Measurements from ENCODE around the gene MRPL32.
"Not testable (repeated sequence)": the region's sequence is repeated elsewhere in the genome, so short reads cannot be mapped to it uniquely, and the experiment has no call there.

The MRPL32 gene

GRCh38 chr7:42931834-42932651, at the start of gene MRPL32, which contains the start of gene PSMA2:
Gene MRPL32 (plus strand): TSS chr7:42932376. CDS start chr7:42932387, 11 bp downstream.
Gene PSMA2 (minus strand): TSS chr7:42932174. CDS start chr7:42932158, 16 bp downstream.
- peak; percentile 97 to 99 for DNase-seq

- no peak for DNase-seq
Observed at GRCh38 chr7:42883950-42884349, 48.2 kb upstream of the MRPL32 start.

DNA sequence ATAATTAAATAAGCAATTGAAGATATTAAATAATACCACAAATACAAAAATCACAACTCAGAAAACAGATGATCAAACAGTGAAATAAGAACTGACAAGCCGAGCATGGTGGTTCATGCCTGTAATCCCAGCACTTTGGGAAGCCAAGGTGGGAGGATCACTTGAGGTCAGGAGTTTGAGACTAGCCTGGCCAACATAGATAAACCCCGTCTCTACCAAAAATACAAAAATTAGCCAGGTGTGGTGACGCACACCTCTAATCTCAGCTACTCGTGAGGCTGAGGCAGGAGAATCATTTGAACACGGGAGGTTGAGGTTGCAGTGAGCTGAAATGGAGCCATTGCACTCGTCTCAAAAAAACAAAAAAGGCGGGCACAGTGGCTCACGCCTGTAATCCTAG, 47.0 kb upstream of the MRPL32 start:
- DNase-seq: not testable (repeated sequence)

- no peak for DNase-seq
Observed at GRCh38 chr7:42886129-42886528, 46.0 kb upstream of the MRPL32 start.

DNA sequence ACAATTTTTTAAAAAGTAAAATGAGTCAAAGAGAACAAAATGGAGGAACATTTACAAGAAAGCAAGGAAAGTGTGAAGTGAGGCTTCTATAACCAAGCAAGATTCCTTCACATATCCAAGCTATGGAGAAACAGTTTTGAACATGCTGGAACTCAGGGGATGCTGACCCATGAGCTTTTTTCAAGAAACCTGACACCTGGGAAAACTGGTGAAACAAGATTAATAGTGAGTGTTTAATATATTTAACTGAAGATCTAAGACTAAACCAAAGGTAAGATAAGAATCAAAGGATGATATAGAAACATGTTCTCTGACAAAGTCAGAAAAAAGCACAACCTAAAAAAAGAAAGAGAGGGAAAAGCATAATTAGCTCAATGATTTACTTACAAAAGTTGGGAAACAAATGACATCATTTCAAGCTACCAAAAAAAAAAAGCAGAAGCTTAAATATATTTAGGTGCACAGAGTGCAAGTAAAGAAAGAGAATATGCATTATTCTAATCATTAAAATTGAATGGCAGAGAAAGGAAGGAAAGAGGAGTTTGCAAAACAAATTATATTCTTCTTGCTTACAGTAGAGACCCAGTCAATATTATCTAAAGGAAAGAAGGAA, 45.2 kb upstream of the MRPL32 start:
- DNase-seq: no peak

- no peak for DNase-seq
Observed at GRCh38 chr7:42893346-42894240, 38.6 kb upstream of the MRPL32 start.

DNA sequence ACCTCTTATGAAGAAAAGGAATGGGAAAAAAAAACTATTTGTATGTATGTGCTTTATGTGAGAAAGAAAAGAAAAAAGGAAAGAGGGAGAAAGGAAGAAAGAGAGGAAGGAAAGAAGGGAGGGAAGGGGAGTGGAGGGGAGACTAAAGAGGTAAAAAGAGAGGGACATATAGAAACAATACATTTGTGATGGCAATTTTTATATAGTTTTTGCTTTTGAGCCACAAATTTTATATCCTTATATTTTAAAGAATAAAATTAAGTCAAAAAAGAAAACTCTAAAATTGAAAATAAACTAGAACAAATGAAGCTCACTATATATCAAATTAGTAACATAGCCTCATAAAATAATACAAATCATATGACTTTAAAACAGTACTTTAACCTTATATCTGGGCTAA, 31.3 kb upstream of the MRPL32 start:
- no peak for DNase-seq

GRCh38 chr7:42902331-42902730, 29.8 kb upstream of the MRPL32 start:
- DNase-seq: no peak

DNA sequence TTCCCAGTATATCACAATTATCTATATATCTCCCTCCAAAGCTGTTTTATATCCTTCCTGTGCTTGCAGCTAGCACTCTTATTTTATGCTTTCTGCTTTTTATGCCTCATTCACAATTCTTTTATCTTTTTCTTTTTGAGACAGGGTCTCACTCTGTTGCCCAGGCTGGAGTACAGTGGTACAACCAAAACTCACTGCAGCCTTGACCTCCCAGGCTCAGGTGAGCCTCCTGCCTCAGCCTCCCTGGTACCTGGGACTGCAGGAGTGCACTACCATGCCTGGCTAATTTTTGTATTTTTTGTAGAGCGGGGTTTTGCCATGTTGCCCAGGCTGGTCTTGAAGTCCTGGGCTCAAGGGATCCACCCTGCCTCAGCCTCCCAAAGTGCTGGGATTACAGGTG, 26.0 kb upstream of the MRPL32 start:
- DNase-seq: no peak

GRCh38 chr7:42907316-42907715, 24.9 kb upstream of the MRPL32 start:
- no peak for DNase-seq

DNA sequence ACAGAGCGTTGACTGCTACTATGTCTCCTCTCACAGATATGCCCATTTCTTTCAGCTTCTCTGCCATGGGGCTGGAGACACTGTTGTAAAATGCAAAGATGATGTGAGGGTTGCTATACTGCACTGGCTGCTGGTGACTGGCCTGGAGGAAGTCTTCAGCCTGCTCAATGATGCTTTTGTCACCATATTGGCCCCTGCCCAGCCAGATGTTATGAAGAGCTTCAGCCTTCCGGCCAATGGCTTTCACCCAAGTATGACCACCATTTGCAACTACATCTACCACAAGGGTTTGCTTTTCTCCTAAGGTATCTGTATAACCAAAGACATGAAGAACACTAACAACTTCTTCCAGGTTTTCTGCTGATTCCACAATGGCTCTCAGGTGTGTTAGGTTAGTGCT, 21.9 kb upstream of the MRPL32 start:
- no peak for DNase-seq

GRCh38 chr7:42911454-42912447, 20.4 kb upstream of the MRPL32 start, which contains the start of gene C7orf25:
Gene C7orf25 (minus strand): TSS chr7:42912070. CDS start chr7:42910900, 1,170 bp downstream.
- DNase-seq: peak; percentile 79 to 87

- no peak for DNase-seq
Observed at GRCh38 chr7:42913591-42913990, 18.6 kb upstream of the MRPL32 start.

DNA sequence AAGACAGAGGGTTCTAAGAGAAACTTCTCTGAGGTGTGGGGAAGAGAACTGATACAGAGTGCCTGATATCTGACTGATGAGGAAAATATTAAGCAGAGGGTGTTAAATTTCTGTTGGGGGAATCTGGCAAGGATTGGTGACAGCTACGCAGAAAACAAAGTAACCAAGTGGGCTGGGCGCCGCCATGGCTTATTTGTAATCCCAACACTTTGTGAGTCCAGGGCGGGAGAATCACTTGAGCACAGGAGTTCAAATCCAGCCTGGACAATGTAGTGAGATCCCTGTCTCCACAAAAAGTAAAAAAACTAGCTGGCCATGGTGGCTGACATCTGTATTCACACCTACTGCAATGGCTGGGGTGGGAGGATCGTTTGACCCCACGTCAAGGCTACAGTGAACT, 18.2 kb upstream of the MRPL32 start:
- DNase-seq: no peak

- DNase-seq: no peak
Observed at GRCh38 chr7:42914421-42915045, 17.6 kb upstream of the MRPL32 start.

- DNase-seq: no peak
Observed at GRCh38 chr7:42915356-42915755, 16.8 kb upstream of the MRPL32 start.

DNA sequence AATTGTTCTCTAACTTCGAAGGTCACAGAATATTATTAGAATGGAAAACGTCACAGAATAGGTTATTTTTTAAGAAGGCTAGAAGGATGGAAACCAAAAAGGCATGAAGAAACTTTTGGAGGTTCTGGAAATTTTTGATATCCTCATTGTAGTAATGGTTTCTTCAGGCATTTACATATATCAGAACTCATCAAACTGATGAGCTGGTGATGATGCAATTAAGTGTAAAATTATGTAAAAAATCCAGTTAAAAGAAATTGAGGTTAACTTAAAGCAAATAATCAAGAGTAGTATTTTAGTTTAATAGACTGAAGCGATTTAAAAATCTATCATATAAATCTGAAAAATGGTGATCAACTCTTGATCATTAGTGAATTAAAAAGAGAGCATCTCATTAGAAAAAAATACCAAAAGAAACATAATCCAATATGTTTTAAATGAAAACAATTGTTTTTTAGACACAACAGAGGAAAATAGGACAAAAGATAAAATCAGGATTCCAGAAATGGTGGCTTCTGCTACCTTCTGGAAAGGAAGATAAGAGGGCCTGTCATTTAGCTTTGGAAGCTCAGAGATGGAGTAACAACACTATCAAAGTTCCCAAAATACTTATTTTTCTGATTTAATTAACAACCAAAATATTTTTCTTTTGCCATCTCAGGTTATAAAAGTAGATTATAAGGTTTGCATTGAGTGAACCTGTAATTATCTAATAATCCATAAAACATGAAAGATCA, 10.0 kb upstream of the MRPL32 start:
- no peak for DNase-seq

DNA sequence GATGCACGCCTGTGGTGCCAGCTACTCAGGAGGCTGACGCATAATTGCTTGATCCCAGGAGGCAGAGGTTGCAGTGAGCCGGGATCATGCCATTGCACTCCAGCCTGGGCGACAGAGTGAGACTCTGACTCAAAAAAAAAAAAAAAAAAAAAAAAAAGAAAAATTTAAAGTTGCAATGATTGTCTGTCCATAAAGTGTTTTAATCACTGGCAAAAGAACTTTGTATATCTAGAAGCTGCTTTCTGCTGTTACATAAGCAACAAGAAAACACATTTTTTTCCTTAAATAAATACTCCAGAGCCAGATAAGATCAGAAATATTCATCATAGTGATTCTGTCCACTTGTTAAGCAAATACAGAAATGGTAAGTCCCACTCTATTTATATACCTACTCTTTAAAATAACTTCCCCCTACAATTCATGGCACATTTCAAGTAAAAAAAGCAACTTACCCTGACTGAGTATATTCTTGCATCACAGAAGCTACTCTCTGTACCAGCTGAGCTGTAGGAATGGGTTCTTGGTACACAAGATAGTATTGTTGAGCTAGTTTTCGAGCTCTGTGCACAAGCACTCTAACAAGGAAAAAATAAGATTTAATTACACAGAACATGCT, 7.8 kb upstream of the MRPL32 start:
- no peak for DNase-seq

DNA sequence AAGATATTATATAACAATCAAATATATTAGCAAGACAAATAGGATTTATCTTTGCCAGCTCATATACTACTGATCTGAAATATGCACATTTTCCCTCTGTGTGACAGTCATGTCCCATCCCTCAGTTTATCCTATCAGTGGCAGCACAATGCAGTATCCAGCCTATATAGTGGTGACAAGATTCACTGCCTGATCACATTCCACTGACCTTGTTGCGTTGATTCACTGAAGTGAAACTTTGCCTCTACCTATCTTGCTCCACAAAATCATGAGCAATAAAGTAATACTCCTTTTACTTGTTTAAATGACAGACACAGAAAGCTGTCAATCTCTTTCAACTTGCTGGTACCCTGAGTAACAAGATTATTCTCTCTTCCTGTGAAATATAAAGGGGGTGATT, 6.5 kb upstream of the MRPL32 start:
- no peak for DNase-seq

DNA sequence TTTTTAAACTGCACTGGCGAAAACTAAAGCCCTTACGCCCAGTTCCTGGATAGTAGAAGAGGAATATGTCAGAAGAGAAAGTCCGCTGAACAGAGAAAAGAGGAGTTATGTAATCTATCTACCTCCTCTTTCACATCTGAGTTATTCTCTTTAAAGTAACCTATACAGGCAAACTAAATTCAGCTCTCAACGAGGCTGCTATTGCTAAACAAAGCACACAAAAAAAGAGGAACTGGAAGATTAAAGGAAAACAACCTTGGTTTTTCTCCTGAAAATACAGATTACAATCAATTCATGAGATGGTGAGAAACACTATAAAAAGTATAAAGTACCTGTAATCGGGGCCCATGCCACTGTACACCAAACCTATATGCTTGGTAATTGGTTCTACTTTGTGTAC, 6.0 kb upstream of the MRPL32 start:
- no peak for DNase-seq

All from bone marrow (tissue), 2 donors.